ENCODE measurements around the gene APBA1.

APBA1 gene

GRCh38 chr9:69655065-69655464, 17.1 kb downstream of the APBA1 start:
- DNase-seq: no peak

GRCh38 chr9:69653261-69653660, 18.9 kb downstream of the APBA1 start:
- DNase-seq: no peak

GRCh38 chr9:69649566-69650250, 22.5 kb downstream of the APBA1 start:
- DNase-seq: no peak

- DNase-seq: no peak
Observed at GRCh38 chr9:69647804-69648203, 24.4 kb downstream of the APBA1 start.

- no peak for DNase-seq
Observed at GRCh38 chr9:69646810-69647209, 25.4 kb downstream of the APBA1 start.

GRCh38 chr9:69645488-69645887, 26.7 kb downstream of the APBA1 start:
- no peak for DNase-seq

GRCh38 chr9:69643098-69643497, 29.1 kb downstream of the APBA1 start:
- DNase-seq: no peak

- no peak for DNase-seq
Observed at GRCh38 chr9:69637817-69638200, 34.4 kb downstream of the APBA1 start.

GRCh38 chr9:69637193-69637816, 34.9 kb downstream of the APBA1 start:
- no peak for DNase-seq

GRCh38 chr9:69633716-69634115, 38.5 kb downstream of the APBA1 start:
- no peak for DNase-seq

GRCh38 chr9:69632768-69633167, 39.4 kb downstream of the APBA1 start:
- no peak for DNase-seq

GRCh38 chr9:69627281-69627680, 44.9 kb downstream of the APBA1 start:
- DNase-seq: no peak

- no peak for DNase-seq
Observed at GRCh38 chr9:69623276-69623675, 48.9 kb downstream of the APBA1 start.

- DNase-seq: no peak
Observed at GRCh38 chr9:69622676-69623075, 49.5 kb downstream of the APBA1 start.

- no peak for DNase-seq
Observed at GRCh38 chr9:69621730-69622460, 50.3 kb downstream of the APBA1 start.

GRCh38 chr9:69620731-69621130, 51.4 kb downstream of the APBA1 start:
- DNase-seq: no peak

GRCh38 chr9:69619233-69619632, 52.9 kb downstream of the APBA1 start:
- no peak for DNase-seq

GRCh38 chr9:69617006-69617405, 55.2 kb downstream of the APBA1 start:
- DNase-seq: no peak

- DNase-seq: no peak
Observed at GRCh38 chr9:69615880-69616279, 56.3 kb downstream of the APBA1 start.

- no peak for DNase-seq
Observed at GRCh38 chr9:69611221-69611620, 61.0 kb downstream of the APBA1 start.

GRCh38 chr9:69609156-69609555, 63.0 kb downstream of the APBA1 start:
- DNase-seq: no peak

GRCh38 chr9:69606089-69606488, 66.1 kb downstream of the APBA1 start:
- no peak for DNase-seq

- no peak for DNase-seq
Observed at GRCh38 chr9:69605406-69605805, 66.8 kb downstream of the APBA1 start.

- no peak for DNase-seq
Observed at GRCh38 chr9:69604568-69605219, 67.5 kb downstream of the APBA1 start.

All from retina (tissue), 1 donor.